Erythroblast (primary cell): Measurements from ENCODE around the gene MORN3.
"Not testable (repeated sequence)": the region's sequence is repeated elsewhere in the genome, so short reads cannot be mapped to it uniquely, and the experiment has no call there.

Source experiments
- GATA1 ChIP-seq: IDR thresholded peaks from 2 replicates; pipeline ENCODE4 v1.6.1; 2011; ENCODE audit warnings: low read depth, mild to moderate bottlenecking, control low read depth, low read length, moderate library complexity
- POLR2A ChIP-seq: IDR thresholded peaks from 2 replicates; pipeline ENCODE4 v1.6.1; 2011; ENCODE audit warnings: mild to moderate bottlenecking, low read length

- TF ChIP-seq POLR2A, GATA1: not testable (repeated sequence)
These were observed 23.3 kb upstream of the MORN3 start for GRCh38 chr12:121692744-121693143.
